Ovary (tissue), 3 donors: ENCODE results near the gene WDR75.
"Not testable (repeated sequence)": the region's sequence is repeated elsewhere in the genome, so short reads cannot be mapped to it uniquely, and the experiment has no call there.

Experiments used
- POLR2A ChIP-seq: fragments of 450-650 bp; IDR thresholded peaks from one replicate; pipeline ENCODE4 v1.6.1; 2017; ENCODE audit warnings: antibody characterized with exemption, mild to moderate bottlenecking, moderate library complexity
- TF ChIP-seq, protein P1 (sequence below), 3 donors: fragments of 450-650 bp in 2 of 3; fragments of 200-600 bp in 1 of 3; IDR thresholded peaks; one replicate each; pipeline versions ENCODE4 v1.5.1 to v1.8.0; 2016 to 2022; ENCODE audit warnings: antibody characterized with exemption in 3 of 3, mild to moderate bottlenecking in 1 of 3
- donor health status: DM: no; HTN: no; CAD: no.

DNA sequence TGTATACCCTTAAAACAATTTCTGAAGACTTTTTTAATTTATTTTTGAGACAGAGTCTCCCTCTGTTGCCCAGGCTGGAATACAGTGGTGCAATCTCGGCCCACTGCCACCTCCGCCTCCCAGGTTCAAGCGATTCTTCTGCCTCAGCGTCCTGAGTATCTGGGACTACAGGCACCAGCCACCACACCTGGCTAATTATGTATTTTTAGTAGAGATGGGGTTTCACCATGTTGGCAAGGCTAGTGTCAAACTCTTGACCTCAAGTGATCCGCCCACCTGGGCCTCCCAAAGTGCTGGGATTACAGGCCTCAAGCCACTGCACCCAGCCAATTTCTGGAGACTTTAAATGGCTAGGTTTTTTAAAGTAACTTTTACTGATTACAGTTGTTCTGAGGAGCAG lies 37.0 kb downstream of the WDR75 start:
- TF ChIP-seq, protein P1, sequence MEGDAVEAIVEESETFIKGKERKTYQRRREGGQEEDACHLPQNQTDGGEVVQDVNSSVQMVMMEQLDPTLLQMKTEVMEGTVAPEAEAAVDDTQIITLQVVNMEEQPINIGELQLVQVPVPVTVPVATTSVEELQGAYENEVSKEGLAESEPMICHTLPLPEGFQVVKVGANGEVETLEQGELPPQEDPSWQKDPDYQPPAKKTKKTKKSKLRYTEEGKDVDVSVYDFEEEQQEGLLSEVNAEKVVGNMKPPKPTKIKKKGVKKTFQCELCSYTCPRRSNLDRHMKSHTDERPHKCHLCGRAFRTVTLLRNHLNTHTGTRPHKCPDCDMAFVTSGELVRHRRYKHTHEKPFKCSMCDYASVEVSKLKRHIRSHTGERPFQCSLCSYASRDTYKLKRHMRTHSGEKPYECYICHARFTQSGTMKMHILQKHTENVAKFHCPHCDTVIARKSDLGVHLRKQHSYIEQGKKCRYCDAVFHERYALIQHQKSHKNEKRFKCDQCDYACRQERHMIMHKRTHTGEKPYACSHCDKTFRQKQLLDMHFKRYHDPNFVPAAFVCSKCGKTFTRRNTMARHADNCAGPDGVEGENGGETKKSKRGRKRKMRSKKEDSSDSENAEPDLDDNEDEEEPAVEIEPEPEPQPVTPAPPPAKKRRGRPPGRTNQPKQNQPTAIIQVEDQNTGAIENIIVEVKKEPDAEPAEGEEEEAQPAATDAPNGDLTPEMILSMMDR (IDR thresholded peaks at IDR 0.05) = not testable (repeated sequence)
- not testable (repeated sequence) for TF ChIP-seq POLR2A
